ENCODE data around the gene LGALS7.
"Not testable (repeated sequence)": the region's sequence is repeated elsewhere in the genome, so short reads cannot be mapped to it uniquely, and the experiment has no call there.

The LGALS7 gene

GRCh38 chr19:38770228-38770948 lies 2.9 kb downstream of the LGALS7 start:
- DNase-seq, result not testable (repeated sequence)

GRCh38 chr19:38769635-38770211 lies 3.6 kb downstream of the LGALS7 start:
- no peak for DNase-seq

- no peak for DNase-seq
Observed at GRCh38 chr19:38766276-38767047, 6.9 kb downstream of the LGALS7 start.

GRCh38 chr19:38765214-38765613 lies 8.1 kb downstream of the LGALS7 start:
- DNase-seq, result no peak

- no peak for DNase-seq
Observed at GRCh38 chr19:38763795-38764220, 9.5 kb downstream of the LGALS7 start.

- DNase-seq, result not testable (repeated sequence)
Observed at GRCh38 chr19:38761884-38762389, 11.4 kb downstream of the LGALS7 start.

GRCh38 chr19:38760805-38761517 lies 12.4 kb downstream of the LGALS7 start:
- DNase-seq, result not testable (repeated sequence)

- no peak for DNase-seq
Observed at GRCh38 chr19:38759590-38760003, 13.7 kb downstream of the LGALS7 start.

GRCh38 chr19:38754196-38754595 lies 19.1 kb downstream of the LGALS7 start:
- DNase-seq, result not testable (repeated sequence)

- not testable (repeated sequence) for DNase-seq
Observed at GRCh38 chr19:38753783-38754182, 19.5 kb downstream of the LGALS7 start.

- no peak for DNase-seq
Observed at GRCh38 chr19:38745316-38745715, 28.0 kb downstream of the LGALS7 start.

- DNase-seq, result no peak
Observed at GRCh38 chr19:38744874-38745273, 28.4 kb downstream of the LGALS7 start.

- no peak for DNase-seq
Observed at GRCh38 chr19:38744298-38744681, 29.0 kb downstream of the LGALS7 start, which contains the start of gene CAPN12. Gene CAPN12 (minus strand): TSS chr19:38744474. CDS start chr19:38744165, 309 bp downstream.

- no peak for DNase-seq
Observed at GRCh38 chr19:38743394-38744297, 29.7 kb downstream of the LGALS7 start.

- no peak for DNase-seq
Observed at GRCh38 chr19:38742906-38743305, 30.4 kb downstream of the LGALS7 start.

- no peak for DNase-seq
Observed at GRCh38 chr19:38742296-38742695, 31.0 kb downstream of the LGALS7 start.

GRCh38 chr19:38741670-38742069 lies 31.6 kb downstream of the LGALS7 start:
- no peak for DNase-seq

- DNase-seq, result no peak
Observed at GRCh38 chr19:38740932-38741331, 32.4 kb downstream of the LGALS7 start.

GRCh38 chr19:38740257-38740592 lies 33.1 kb downstream of the LGALS7 start:
- no peak for DNase-seq

GRCh38 chr19:38739440-38740256 lies 33.7 kb downstream of the LGALS7 start:
- no peak for DNase-seq

Measured in NCI-H146 (cell line).